ENCODE data around the gene ITGB5.

The ITGB5 gene

GRCh38 chr3:124887177-124887931 lies at the start of gene ITGB5:
Gene ITGB5, minus strand, starts transcription at chr3:124887365. Its CDS starts 365 bp downstream, at chr3:124887000.
- peak; percentile 94 for DNase-seq (ENCODE audit: low spot score)

- no peak for DNase-seq (ENCODE audit: low spot score)
Observed at GRCh38 chr3:124935794-124936542, 48.8 kb upstream of the ITGB5 start.

- no peak for DNase-seq (ENCODE audit: low spot score)
Observed at GRCh38 chr3:124935264-124935663, 48.1 kb upstream of the ITGB5 start.

- DNase-seq (ENCODE audit: low spot score), result no peak
Observed at GRCh38 chr3:124934577-124934976, 47.4 kb upstream of the ITGB5 start, which contains the start of gene MUC13. Gene MUC13, minus strand, starts transcription at chr3:124934751. Its CDS starts 39 bp downstream, at chr3:124934712.

GRCh38 chr3:124928333-124929202 lies 41.4 kb upstream of the ITGB5 start:
- DNase-seq (ENCODE audit: low spot score), result peak; percentile 72

GRCh38 chr3:124927574-124928045 lies 40.4 kb upstream of the ITGB5 start:
- no peak for DNase-seq (ENCODE audit: low spot score)

- DNase-seq (ENCODE audit: low spot score), result no peak
Observed at GRCh38 chr3:124926426-124927101, 39.4 kb upstream of the ITGB5 start.

- DNase-seq (ENCODE audit: low spot score), result no peak
Observed at GRCh38 chr3:124924741-124925140, 37.6 kb upstream of the ITGB5 start.

GRCh38 chr3:124923833-124924232 lies 36.7 kb upstream of the ITGB5 start:
- no peak for DNase-seq (ENCODE audit: low spot score)

GRCh38 chr3:124920718-124921117 lies 33.6 kb upstream of the ITGB5 start:
- no peak for DNase-seq (ENCODE audit: low spot score)

GRCh38 chr3:124919756-124920155 lies 32.6 kb upstream of the ITGB5 start:
- DNase-seq (ENCODE audit: low spot score), result peak; percentile 39

GRCh38 chr3:124918524-124918923 lies 31.4 kb upstream of the ITGB5 start:
- DNase-seq (ENCODE audit: low spot score), result no peak

GRCh38 chr3:124916837-124917409 lies 29.8 kb upstream of the ITGB5 start:
- DNase-seq (ENCODE audit: low spot score), result peak; percentile 28

- no peak for DNase-seq (ENCODE audit: low spot score)
Observed at GRCh38 chr3:124915254-124915653, 28.1 kb upstream of the ITGB5 start.

GRCh38 chr3:124907957-124908356 lies 20.8 kb upstream of the ITGB5 start:
- no peak for DNase-seq (ENCODE audit: low spot score)

- no peak for DNase-seq (ENCODE audit: low spot score)
Observed at GRCh38 chr3:124904835-124905492, 17.8 kb upstream of the ITGB5 start.

- no peak for DNase-seq (ENCODE audit: low spot score)
Observed at GRCh38 chr3:124903896-124904834, 17.0 kb upstream of the ITGB5 start.

- DNase-seq (ENCODE audit: low spot score), result no peak
Observed at GRCh38 chr3:124896824-124897526, 9.8 kb upstream of the ITGB5 start.

GRCh38 chr3:124895756-124896155 lies 8.6 kb upstream of the ITGB5 start:
- DNase-seq (ENCODE audit: low spot score), result no peak
